Measurements from ENCODE around the gene SMS. TPM values are rescaled to one million over a fixed set of nuclear protein-coding genes. Genes with fewer than 3 reads are reported as not detected.
A peak's percentile ranks its signal among the peaks of the same experiment; 100 is the strongest.

The SMS gene
- total and polyA plus RNA-seq, 3 donors from 2014 or later = 35.7 to 49.8 (median 38.8) TPM

DNA sequence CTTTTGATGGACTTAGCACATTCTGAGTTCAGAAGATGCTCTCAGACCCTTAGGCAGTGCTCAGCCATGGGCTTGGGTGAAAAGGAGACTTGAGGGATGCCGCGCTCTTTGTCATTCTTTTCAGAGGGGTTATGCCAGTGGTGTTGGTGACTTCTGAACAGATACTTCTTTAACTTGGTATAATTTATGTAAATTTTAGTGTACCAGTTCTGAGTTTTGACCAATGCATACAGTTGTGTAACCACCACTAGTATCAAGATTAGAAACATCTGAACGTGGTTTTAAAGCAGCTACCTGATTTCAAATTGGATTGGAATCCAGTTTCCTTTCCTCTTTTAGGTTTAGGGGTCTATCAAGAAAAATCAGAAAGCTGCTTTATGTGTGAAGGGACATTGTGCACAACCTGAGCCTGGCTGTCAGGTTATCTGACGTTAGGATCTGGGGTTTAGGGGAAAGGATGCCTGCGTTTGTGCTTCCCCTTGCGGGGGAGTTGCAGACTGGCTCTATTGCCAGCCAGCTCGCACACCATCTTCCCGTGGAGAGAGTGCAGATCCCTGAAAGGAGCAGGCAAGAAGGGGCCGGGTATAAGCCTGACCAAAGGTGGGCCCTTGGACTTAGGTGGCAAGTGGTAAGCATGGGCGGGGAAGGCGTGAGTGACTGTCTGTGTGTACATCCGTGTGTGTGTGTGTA, 19.0 kb downstream of the SMS start:
- Histone ChIP-seq H3K27me3 (no peaks in the 10 kb centered on the region), H3K36me3 (ENCODE audit: low read depth, missing control alignments) (no peaks in the 10 kb centered on the region), H3K9me3 (no peaks in the 10 kb centered on the region), H3K4me3 (no peak overlapping the region), H3K27ac (no peak overlapping the region), H3K4me1 (peaks cover 6% of the 10 kb centered on the region)
- 47 to 66% methylated on average over 11 of the region's 12 CpGs for WGBS, 2 donors
- TF ChIP-seq, protein P1, sequence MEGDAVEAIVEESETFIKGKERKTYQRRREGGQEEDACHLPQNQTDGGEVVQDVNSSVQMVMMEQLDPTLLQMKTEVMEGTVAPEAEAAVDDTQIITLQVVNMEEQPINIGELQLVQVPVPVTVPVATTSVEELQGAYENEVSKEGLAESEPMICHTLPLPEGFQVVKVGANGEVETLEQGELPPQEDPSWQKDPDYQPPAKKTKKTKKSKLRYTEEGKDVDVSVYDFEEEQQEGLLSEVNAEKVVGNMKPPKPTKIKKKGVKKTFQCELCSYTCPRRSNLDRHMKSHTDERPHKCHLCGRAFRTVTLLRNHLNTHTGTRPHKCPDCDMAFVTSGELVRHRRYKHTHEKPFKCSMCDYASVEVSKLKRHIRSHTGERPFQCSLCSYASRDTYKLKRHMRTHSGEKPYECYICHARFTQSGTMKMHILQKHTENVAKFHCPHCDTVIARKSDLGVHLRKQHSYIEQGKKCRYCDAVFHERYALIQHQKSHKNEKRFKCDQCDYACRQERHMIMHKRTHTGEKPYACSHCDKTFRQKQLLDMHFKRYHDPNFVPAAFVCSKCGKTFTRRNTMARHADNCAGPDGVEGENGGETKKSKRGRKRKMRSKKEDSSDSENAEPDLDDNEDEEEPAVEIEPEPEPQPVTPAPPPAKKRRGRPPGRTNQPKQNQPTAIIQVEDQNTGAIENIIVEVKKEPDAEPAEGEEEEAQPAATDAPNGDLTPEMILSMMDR (IDR thresholded peaks at IDR 0.05) = no peak
- intact Hi-C loops (cut with DNase I; ENCODE audit: low total_unique reads) = no loop called here
- DNase-seq = no peak

- WGBS, 2 donors = 28 to 35% methylated on average over 7 of the region's 7 CpGs
- H3K4me3 ChIP-seq = no peak overlapping the region
- peaks cover 6% of the 10 kb centered on the region for H3K4me1 ChIP-seq
- no peaks in the 10 kb centered on the region for H3K36me3 ChIP-seq (ENCODE audit: low read depth, missing control alignments)
- H3K9me3 ChIP-seq = no peaks in the 10 kb centered on the region
- peak; percentile 22 for DNase-seq
- H3K27me3 ChIP-seq = no peaks in the 10 kb centered on the region
- intact Hi-C loops (cut with DNase I; ENCODE audit: low total_unique reads) = no loop called here
- H3K27ac ChIP-seq = peak overlapping the region in 1 of 2 donors; percentile 36
- TF ChIP-seq, protein P1 (IDR thresholded peaks at IDR 0.05) = no peak
- no peak for TF ChIP-seq POLR2A (IDR thresholded peaks at IDR 0.05)
Measured at GRCh38 chrX:21960569-21961541, 20.3 kb downstream of the SMS start.

DNA sequence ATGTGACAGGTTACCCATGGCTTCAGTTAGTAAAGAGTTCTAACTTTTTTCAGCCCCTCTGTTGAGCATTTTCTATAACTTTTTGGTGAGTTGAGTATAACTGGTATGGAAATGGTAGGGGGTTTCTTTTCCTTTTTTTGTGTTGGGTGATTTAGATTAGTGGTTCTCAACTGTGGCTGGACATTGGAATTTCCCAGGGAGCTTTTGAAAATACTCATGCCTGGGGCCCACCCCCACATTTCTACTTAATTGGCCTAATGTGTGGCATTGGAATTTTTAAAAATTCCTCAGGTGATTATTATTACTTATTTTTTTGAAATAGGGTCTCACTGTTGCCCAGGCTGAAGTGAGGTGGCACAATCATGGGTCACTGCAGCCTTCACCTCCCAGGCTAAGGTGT, 21.9 kb downstream of the SMS start:
- Histone ChIP-seq H3K4me1 (peaks cover 6% of the 10 kb centered on the region), H3K36me3 (ENCODE audit: low read depth, missing control alignments) (no peaks in the 10 kb centered on the region), H3K4me3 (no peak overlapping the region), H3K27ac (peak overlapping the region in 1 of 2 donors; percentile 36), H3K27me3 (no peaks in the 10 kb centered on the region), H3K9me3 (no peaks in the 10 kb centered on the region)
- DNase-seq = no peak
- no peak for TF ChIP-seq POLR2A (IDR thresholded peaks at IDR 0.05)
- TF ChIP-seq, protein P1 (IDR thresholded peaks at IDR 0.05) = no peak
- intact Hi-C loops (cut with DNase I; ENCODE audit: low total_unique reads) = no loop called here

DNA sequence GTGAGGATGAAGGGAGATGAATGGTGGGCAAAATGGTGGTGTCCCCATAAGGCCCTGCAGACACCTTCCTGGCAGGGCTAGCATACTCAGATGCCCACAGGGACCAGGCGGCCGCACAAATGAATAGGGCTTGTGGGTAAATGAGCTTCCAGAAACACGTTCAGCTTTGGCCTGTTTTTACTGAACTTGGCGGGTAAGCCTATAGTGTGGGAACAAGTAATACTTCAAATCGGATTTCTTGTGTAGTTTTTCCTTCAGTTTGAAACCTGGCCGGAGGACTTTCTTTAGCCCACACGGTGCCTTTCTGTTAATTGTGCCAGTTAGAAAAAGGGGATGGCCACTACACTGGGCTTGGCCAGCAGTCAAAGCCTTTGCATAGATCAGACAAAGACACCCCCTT, 22.8 kb downstream of the SMS start:
- no peak for DNase-seq
- intact Hi-C loops (cut with DNase I; ENCODE audit: low total_unique reads) = no loop called here
- Histone ChIP-seq H3K4me3 (no peak overlapping the region), H3K9me3 (no peaks in the 10 kb centered on the region), H3K27me3 (no peaks in the 10 kb centered on the region), H3K36me3 (ENCODE audit: low read depth, missing control alignments) (no peaks in the 10 kb centered on the region), H3K4me1 (peaks cover 6% of the 10 kb centered on the region), H3K27ac (no peak overlapping the region)
- WGBS, 2 donors = 66 to 76% methylated on average over 6 to 7 of the region's 7 CpGs
- TF ChIP-seq POLR2A (IDR thresholded peaks at IDR 0.05) = no peak
- TF ChIP-seq, protein P1 (IDR thresholded peaks at IDR 0.05) = no peak

All from testis (tissue), 3 donors.